Breast epithelium (tissue), 4 donors: ENCODE data around the gene AMN1. TPM values are rescaled to one million over a fixed set of nuclear protein-coding genes. Genes with fewer than 3 reads are reported as not detected.
"Not testable (repeated sequence)": the region's sequence is repeated elsewhere in the genome, so short reads cannot be mapped to it uniquely, and the experiment has no call there.

ENCODE experiments used
- DNase-seq, 2 donors: peaks; one replicate each; pipeline ENCODE4 v3.0.0-alpha.2; 2019; ENCODE audit warnings: low spot score in 2 of 2
- H3K27ac ChIP-seq, 2 donors: fragments of 200-600 bp; sonication (generic) in 1 of 2; one replicate each; pipeline ENCODE4 v1.5.1; 2016 to 2019; ENCODE audit warnings: mild to moderate bottlenecking in 1 of 2
- H3K27me3 ChIP-seq, 2 donors: fragments of 200-600 bp; sonication (generic) in 1 of 2; one replicate each; pipeline versions ENCODE4 v1.5.1 to v1.6.0; 2017 to 2019; ENCODE audit warnings: control low read depth in 1 of 2, mild to moderate bottlenecking in 1 of 2
- H3K36me3 ChIP-seq: fragments of 200-600 bp; one replicate; pipeline ENCODE4 v1.5.1; 2019
- H3K4me1 ChIP-seq, 2 donors: fragments of 200-600 bp; sonication (generic); one replicate each; pipeline ENCODE4 v1.5.1; 2016 to 2019; ENCODE audit warnings: control low read depth in 1 of 2
- H3K4me3 ChIP-seq, 3 donors: fragments of 200-600 bp; sonication (generic); 1 replicate in 2 of 3; 2 replicates in 1 of 3; pipeline ENCODE4 v1.5.1; 2016 to 2019; ENCODE audit warnings: mild to moderate bottlenecking in 3 of 3, moderate library complexity in 2 of 3
- H3K9me3 ChIP-seq, 2 donors: fragments of 200-600 bp; sonication (generic) in 1 of 2; one replicate each; pipeline ENCODE4 v1.5.1; 2016 to 2019; ENCODE audit warnings: control low read depth in 1 of 2
- POLR2A ChIP-seq: fragments of 450-650 bp; IDR thresholded peaks from one replicate; pipeline ENCODE4 v1.6.1; 2016; ENCODE audit warnings: antibody characterized with exemption, mild to moderate bottlenecking, moderate library complexity
- POLR2AphosphoS5 ChIP-seq, 3 donors: sonication (generic); formaldehyde crosslinking; IDR thresholded peaks; one replicate each; pipeline ENCODE4 v1.6.1; 2017; ENCODE audit warnings: antibody characterized with exemption in 3 of 3
- intact Hi-C: fragments of 100-400 bp; cut with DNase I; formaldehyde crosslinking; loops from one replicate; pipeline ENCODE4 v1.15.1; 2023; ENCODE audit warnings: low total_unique reads
- total RNA-seq, 3 donors: library from RNA; depleted of rRNA; stranded (reverse); fragments of >200 nt; gene quantifications; one replicate each; pipeline ENCODE4 v1.1.0, GENCODE V29; 2016
- TF ChIP-seq, protein P1 (sequence below), 3 donors: fragments of 450-650 bp; IDR thresholded peaks; one replicate each; pipeline ENCODE4 v1.5.1; 2016 to 2017; ENCODE audit warnings: antibody characterized with exemption in 3 of 3, mild to moderate bottlenecking in 3 of 3, moderate library complexity in 3 of 3

Gene AMN1
- total RNA-seq, 3 donors from 2014 or later = 10.9 to 23.7 (median 16.4) TPM

DNA sequence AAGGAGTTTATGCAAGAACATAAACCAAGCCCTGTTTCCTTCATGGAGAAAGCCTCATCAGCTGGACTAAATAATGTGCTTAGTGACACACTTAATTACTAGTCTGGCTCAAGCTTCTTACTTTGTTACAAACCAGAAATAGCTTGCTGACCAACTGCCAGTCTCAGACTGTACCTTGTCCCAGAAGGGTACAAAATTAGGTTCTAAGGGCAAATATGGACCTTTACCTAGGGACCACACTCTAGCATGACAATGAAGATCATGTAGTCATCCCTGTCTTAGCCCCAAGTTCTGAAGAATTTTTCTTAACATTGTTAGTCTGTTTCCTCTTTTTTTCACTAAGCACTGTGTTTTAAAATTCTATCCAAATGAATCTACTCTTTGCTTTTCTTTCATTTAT lies 2.2 kb downstream of the AMN1 start:
- intact Hi-C loops = no loop called here
- DNase-seq = no peak
- Histone ChIP-seq H3K27ac (no peak overlapping the region), H3K4me1 (no peaks in the 10 kb centered on the region), H3K36me3 (no peaks in the 10 kb centered on the region), H3K9me3 (no peaks in the 10 kb centered on the region), H3K4me3 (no peak overlapping the region), H3K27me3 (no peaks in the 10 kb centered on the region)
- TF ChIP-seq POLR2A = no peak
- TF ChIP-seq, protein P1, sequence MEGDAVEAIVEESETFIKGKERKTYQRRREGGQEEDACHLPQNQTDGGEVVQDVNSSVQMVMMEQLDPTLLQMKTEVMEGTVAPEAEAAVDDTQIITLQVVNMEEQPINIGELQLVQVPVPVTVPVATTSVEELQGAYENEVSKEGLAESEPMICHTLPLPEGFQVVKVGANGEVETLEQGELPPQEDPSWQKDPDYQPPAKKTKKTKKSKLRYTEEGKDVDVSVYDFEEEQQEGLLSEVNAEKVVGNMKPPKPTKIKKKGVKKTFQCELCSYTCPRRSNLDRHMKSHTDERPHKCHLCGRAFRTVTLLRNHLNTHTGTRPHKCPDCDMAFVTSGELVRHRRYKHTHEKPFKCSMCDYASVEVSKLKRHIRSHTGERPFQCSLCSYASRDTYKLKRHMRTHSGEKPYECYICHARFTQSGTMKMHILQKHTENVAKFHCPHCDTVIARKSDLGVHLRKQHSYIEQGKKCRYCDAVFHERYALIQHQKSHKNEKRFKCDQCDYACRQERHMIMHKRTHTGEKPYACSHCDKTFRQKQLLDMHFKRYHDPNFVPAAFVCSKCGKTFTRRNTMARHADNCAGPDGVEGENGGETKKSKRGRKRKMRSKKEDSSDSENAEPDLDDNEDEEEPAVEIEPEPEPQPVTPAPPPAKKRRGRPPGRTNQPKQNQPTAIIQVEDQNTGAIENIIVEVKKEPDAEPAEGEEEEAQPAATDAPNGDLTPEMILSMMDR (IDR thresholded peaks at IDR 0.05) = no peak

DNA sequence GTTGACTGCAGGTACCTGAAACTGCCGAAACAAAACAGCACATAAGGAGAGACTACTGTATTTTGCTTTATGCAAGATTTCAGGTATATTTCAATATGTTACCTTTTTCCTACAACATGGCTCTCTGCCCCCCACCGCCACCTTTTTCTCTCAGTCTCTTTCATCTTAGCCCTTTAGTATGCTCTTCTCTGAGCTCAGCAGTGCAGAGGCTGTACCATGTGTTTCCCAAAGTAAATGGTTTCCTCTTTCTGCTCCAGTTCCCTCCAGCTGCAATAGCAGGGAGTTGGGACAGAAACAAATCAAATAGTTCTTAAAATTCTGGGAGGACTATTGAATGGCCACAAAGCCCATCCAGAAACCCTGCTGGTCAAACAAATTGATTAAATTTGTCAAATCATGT lies 4.3 kb downstream of the AMN1 start:
- DNase-seq = no peak
- no peaks in the 10 kb centered on the region for H3K36me3 ChIP-seq
- intact Hi-C loops = no loop called here
- no peak overlapping the region for H3K27ac ChIP-seq
- H3K9me3 ChIP-seq = no peaks in the 10 kb centered on the region
- H3K27me3 ChIP-seq = no peaks in the 10 kb centered on the region
- no peaks in the 10 kb centered on the region for H3K4me1 ChIP-seq
- TF ChIP-seq, protein P1 (IDR thresholded peaks at IDR 0.05) = no peak
- no peak for TF ChIP-seq POLR2A
- H3K4me3 ChIP-seq = no peak overlapping the region

DNA sequence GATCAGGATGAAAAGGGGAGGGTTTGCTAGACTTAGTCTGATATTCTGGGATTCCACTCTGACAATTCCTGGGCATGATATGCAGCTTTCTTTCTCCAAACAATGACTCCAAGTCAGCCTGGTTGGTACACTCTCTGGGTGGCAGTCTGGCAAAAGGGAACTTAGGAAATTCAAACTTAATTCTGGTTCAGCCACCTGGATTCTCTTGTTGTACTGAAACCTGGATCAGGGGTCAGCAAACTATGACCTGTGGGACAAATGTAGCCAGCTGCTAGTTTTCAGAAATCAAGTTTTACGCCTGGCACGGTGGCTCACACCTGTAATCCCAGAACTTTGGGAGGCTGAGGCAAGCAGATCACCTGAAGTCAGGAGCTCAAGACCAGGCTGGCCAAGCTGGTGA lies 6.2 kb downstream of the AMN1 start:
- no peak for DNase-seq
- H3K4me1 ChIP-seq = no peaks in the 10 kb centered on the region
- H3K4me3 ChIP-seq = no peak overlapping the region
- H3K27me3 ChIP-seq = no peaks in the 10 kb centered on the region
- TF ChIP-seq, protein P1 (IDR thresholded peaks at IDR 0.05) = no peak
- no peak for TF ChIP-seq POLR2AphosphoS5 (IDR thresholded peaks at IDR 0.05)
- peak overlapping the region in 1 of 2 donors; percentile 41 for H3K27ac ChIP-seq
- H3K36me3 ChIP-seq = no peaks in the 10 kb centered on the region
- intact Hi-C loops = no loop called here
- H3K9me3 ChIP-seq = no peaks in the 10 kb centered on the region

DNA sequence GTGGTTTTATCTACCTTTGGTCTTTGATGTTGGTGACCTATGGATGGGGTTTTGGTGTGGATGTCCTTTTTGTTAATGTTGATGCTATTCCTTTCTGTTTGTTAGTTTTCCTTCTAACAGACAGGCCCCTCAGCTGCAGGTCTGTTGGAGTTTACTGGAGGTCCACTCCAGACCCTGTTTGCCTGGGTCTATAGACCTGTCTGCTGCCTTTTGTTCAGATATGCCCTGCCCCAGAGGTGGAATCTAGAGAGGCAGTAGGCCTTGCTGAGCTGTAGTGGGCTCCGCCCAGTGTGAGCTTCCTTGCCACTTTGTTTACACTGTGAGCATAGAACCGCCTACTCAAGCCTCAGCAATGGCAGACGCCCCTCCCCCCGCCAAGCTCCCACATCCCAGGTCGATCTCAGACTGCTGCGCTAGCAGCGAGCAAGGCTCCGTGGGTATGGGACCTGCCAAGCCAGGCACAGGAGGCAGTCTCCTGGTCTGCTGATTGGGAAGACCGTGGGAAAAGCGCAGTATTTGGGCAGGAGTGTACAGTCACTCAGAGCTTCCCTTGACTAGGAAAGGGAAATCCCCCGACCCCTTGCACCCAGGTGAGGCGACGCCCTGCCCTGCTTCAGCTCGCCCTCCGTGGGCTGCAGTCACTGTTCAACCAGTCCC lies 10.2 kb downstream of the AMN1 start:
- H3K9me3 ChIP-seq, DNase-seq, H3K4me3 ChIP-seq, H3K27ac ChIP-seq, intact Hi-C loops, H3K27me3 ChIP-seq, H3K36me3 ChIP-seq, H3K4me1 ChIP-seq: not testable (repeated sequence)

DNA sequence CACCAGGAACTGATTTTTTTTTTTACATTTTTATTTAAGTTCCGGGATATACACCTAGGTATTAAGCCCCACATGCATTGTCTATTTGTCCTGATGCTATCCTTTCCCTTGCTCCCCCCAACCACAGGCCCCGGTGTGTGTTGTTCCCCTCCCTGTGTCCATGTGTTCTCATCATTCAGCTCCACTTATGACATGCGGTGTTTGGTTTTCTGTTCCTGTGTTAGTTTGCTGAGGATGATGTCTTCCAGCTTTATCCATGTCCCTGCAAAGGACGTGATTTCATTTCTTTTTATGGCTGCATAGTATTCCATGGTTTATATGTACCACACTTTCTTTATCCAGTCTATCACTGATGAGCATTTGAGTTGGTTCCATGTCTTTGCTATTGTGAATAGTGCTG lies 11.8 kb downstream of the AMN1 start:
- intact Hi-C loops, H3K9me3 ChIP-seq, H3K27me3 ChIP-seq, H3K27ac ChIP-seq, H3K4me1 ChIP-seq, DNase-seq, H3K4me3 ChIP-seq, H3K36me3 ChIP-seq: not testable (repeated sequence)

DNA sequence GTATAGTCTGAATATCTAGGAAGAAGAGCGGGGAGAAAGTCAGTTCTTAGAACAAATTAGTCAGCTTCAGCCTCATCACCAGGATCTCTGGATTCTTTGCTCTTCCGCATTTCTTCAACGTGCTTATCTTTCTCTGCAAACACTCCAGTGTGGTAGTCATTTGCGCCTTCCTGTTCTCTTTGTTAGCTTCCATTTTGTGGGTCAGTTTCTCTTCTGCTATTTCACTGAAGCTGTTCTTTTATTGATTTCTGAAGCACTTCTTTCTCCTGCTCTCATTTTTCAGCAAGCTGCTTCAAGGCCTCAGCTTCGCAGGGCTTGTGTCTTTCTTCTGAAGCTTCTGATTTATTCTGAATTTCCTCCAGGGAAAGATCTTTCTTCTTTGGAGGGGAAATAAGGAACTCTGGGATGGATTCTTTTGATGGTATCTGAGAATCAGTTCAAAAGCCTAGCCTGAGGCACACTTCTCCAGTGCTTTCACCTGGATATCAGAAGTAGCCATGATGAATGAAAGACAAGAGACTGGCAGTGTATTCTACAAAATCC lies 13.5 kb downstream of the AMN1 start:
- H3K9me3 ChIP-seq = no peaks in the 10 kb centered on the region
- H3K27ac ChIP-seq = peak overlapping the region; percentile 16 to 52
- no peak overlapping the region for H3K4me3 ChIP-seq
- H3K4me1 ChIP-seq = no peaks in the 10 kb centered on the region
- DNase-seq = no peak
- no peaks in the 10 kb centered on the region for H3K36me3 ChIP-seq
- intact Hi-C loops = no loop called here
- no peak for TF ChIP-seq POLR2A
- TF ChIP-seq POLR2AphosphoS5 (IDR thresholded peaks at IDR 0.05) = no peak
- TF ChIP-seq, protein P1 (IDR thresholded peaks at IDR 0.05) = no peak
- H3K27me3 ChIP-seq = no peaks in the 10 kb centered on the region
